IPS-NIHi7 (cell line): ENCODE results near the gene HOXB6.

Source experiments
- DNase-seq: peaks from one replicate; pipeline ENCODE4 v3.0.0; 2012; ENCODE audit warnings: mixed read lengths; ENCODE audit errors: extremely low spot score

Gene HOXB6

GRCh38 chr17:48621410-48622392 lies 16.9 kb upstream of the HOXB6 start:
- DNase-seq: no peak

DNA sequence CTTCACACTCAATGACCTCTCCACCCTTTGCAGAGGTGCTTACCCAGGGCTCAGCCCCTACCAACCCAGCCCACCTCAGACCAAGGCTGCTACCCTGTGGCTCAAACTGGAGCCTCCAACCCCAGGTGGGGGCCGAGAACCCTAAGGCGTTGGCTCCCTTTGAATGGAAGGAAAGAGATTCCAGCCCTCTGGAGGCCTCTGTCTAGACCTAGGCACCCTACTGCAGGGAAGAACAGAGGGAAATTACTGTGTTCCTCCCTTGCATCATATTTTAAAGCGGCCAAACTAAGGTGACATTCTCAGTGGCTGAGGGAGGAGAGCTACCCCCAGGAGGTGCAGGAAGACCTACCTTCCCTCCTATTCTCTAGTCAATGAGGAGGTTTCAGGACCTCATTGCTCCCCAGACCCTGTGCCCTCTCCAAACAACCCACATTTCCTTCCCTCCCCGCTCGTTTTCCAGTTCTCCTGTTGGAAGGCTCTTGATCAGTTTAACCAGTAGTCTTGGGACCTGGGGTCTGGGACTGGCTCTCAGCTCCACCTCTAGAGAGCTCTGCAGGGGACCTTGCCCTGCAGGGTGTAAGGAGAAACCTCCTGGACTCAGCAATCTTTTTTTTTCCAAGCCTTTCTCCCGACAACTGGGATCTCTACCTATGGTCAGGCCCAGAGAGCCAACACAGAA lies 15.8 kb upstream of the HOXB6 start:
- DNase-seq: no peak

- DNase-seq: no peak
Measured at GRCh38 chr17:48619826-48620449, 15.2 kb upstream of the HOXB6 start.

DNA sequence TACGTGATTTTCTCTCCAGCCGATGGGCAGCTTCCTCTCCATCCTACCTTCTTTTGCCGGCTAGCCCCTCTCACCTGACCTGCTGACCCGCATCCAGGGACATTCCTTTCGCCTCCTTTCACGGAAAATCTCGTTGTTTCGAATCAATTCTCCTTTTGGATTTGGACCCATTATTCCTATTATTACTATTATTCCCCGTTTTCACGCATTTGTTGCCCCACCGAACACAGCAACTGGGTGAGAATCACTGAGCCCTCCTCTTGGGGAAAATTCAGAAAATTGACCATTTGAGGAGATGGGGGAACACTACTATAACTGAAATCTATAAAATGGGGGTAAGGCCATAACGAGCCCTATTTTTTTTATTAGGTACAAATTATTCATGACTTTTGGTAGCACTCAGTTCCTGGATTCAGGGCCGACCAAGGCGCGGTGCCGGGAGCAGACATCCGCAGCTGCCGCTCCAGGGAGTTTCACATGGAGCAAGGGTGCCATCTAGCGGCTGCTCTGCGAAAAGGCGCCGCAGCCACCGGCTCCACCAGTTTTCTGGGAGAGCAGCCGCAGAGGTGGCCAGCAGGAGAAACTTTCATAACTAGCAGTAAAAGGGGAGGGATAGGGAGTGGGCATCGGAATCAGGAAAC lies 13.6 kb upstream of the HOXB6 start:
- peak; percentile 85 for DNase-seq

DNA sequence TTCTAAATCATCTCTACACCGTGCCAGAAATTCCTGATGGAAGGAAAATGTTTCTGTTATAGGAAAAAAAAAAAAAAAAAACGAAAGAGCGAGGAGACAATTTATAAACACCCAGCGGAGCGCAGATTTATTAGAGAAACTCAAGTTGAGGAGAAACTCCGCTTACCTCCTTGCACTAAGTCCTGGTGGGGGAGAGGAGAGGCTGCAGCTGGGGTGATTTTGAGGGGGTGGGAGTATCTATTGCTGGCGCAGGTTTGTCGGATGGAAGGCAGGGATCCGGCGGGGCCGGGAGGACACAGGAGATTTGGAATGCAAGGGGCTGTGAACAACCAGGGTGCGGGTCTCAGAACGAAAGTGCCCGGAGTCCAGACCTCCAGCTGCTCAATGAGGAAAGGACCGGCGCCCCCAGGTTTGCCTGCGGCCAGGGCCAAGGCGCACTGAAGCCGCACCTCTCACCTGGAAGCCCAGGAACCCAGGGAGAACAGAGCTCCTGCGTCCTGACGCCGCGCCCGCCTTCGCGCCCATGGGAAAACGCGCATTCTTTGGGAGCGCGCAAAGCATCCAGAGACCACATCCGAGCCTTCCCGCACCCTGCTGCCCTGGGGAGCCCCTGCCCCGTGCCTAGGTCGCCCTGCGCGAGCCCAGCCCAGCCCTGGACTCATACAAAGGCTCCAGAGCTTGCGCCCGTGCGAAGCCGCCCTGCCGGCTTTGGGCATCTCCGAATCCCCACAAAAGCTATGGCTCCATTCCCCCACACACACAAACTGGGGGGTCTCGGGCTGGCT lies 12.9 kb upstream of the HOXB6 start:
- DNase-seq: no peak

DNA sequence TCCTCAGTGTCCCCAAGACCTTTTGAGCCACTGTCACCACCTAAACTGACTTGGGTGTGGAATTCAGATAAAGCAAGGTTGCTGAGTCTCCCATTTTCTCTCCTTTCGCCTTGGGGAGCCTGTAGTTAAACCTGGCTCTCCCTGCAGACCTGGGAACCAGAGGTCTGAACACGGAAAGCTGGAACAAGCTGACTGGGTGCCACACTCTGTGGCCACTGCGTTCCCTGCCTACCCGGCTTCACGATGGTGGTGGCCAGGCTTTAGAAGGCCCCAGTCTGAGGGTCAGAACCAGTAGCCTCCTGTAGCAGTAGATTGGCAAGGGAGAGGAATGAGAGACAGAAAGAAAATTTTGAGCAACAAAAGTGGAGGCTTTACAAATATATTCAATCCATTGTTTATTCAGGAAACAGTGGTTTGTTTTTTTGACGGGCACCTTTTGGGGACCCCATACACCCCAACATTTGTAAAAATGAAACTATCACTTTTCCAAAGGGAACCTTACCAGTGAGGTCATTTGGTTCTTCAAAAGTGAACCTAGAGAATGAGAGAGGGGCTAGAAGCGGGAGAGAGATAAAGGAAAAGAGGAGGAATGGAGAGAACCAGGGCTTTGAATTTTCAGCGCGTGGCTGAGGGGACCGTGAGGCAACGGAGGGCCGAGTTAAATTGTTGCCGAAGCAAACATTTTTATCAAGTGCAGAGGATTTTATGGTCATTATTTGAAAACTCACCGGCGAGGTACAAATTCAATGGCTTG lies 12.1 kb upstream of the HOXB6 start:
- DNase-seq: no peak

DNA sequence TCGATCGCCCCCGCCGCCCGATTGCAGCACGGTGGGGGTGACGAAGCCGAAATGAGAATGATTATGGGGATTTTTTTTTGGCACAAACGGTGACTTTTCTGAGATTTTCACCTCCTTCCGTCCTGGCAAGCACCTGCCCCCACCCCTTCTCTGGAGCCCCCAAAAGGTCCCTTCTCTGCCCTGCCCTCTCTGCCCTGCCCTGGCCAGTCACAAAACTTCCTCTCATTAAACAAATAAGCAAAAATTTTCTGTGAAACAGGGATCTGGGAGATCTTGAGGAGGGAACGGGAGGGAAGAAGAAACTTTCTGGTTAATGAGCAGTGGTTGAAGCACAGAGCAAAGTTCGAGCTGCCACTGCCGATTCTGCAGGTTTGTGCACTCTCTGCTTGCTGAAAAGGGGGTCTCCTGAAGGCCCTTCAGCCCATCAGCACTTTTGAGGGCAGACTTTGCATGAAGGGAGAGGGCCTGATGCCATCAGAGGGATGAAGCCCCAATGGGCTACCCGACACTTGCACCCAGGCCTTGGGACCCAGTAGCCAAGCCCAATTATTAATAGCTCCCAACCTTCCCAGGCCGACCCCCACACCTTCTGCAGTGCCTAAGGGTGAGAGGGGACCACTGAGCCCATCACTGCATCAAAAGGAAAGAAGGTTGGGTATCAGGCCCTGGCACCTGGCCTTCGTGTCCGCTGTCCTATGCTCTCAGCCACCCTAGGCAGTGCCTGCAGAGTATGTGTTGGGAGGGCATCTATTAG lies 11.4 kb upstream of the HOXB6 start:
- no peak for DNase-seq

GRCh38 chr17:48615047-48615962 lies 10.5 kb upstream of the HOXB6 start, which contains the start of gene HOXB8:
HOXB8 (minus strand) TSS chr17:48615292; CDS start chr17:48614704, 588 bp downstream.
- DNase-seq: no peak

DNA sequence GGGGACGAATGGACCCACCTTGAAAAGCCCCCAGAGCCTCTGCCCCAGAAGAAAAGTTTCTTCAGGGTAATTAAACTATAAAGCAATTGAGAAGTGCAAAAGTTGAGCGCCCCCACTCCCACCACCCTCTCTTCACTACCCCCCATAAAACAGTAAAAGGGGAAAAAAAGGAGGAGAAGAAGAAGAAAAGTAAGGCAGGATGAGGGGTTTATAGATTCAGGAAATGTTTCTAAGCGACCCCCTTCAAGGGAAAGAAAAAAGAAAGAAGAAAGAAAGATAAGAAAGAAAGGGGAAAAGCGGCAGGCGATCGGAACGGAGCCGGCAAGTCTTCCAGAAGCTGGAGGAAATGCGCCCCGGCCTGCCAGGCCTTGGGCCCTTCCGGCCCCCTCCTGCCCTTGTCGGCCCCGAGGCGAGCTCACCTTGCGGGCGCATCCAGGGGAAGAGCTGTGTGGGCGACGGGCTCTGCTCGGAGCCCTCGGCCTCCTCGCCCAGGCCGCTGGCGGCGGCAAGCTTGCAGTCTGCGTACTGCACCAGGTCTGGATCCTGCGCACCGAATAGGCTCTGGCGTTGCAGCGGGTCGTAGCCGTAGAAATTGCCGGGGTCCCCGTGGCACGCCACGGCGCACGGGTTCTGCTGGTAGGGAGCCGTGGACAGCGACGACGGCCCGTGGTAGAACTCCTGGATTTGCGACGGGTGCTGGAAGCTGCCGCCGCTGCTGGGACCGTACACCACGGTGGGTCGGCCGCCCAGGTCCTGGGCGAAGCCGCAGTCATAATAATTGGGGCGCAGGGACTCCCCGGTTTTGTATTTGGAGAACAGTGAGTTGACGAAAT lies 9.3 kb upstream of the HOXB6 start:
- no peak for DNase-seq

DNA sequence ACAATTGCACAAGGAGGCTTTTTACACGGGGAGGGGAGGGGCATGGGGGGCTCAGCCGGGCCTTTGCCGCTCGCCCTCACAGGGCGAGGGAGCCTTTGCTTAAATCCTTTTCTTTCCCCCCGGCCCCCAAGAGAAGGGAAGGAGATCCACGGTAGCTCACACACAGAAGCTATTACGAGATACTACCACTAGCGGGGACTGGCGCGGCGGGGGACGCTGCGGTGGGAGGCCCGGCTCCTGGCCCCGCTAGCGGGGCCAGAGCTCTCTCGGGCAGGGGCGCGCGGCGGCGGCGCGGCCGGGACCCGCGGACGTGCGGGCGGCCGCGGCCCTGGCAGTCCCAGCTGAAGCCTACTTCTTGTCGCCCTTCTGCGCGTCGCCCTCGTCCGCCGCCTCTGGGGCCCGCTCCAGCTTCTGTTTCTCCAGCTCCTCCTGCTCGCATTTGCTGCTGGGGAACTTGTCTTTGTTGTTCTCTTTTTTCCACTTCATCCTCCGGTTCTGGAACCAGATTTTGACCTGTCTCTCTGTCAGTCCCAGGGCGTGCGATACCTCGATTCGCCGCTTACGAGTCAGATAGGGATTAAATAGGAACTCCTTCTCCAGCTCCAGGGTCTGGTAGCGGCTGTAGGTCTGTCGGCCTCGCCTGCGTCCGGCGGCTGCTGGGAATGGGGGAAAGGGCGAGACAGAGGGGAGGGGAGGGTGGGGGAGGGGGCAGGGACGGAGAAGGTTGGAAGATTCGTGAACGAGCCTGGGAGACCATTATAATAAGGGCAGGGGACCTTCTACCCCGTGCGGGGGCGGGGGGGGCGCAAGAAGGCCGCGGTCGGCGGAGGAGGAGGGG lies 8.3 kb upstream of the HOXB6 start:
- DNase-seq: no peak

GRCh38 chr17:48612456-48612853 lies 7.7 kb upstream of the HOXB6 start:
- no peak for DNase-seq

DNA sequence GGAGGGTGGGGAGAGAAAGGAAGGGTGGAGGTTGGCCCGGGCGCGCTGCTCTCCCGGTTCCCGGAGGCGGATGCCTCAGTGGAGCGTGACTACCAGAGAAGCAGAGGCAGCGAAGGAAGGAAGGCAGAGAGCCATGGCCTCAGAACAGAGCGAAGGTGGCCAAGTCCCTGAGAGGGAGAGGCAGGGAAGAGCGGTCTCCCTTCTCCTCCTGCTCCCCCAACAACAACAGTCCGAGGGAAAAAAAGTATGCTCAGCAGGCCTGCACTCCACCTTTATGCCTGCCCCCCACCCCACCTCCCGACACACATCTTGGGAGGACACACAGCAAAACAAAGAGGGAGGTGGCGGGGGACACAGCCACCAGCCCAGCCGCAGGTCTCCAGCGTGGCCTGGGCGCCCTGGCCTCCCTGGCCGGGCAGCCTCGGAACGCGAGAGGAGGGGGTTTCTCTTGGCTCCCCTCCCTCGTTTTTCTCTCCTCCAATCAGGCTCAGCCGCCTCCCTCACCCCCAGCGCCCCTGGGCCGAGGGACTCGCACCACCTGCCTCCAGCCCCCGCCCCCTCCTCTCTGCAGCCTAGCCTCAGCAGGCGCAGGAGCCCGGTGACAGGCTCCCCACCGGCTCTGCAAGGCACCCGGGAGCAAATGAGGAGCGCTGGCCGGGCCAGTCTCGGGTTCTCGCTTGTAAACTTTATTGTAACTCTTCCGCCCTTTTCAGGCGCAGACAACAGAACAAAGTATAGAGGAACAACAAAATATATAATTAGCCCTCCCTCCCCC lies 7.1 kb upstream of the HOXB6 start:
- no peak for DNase-seq

DNA sequence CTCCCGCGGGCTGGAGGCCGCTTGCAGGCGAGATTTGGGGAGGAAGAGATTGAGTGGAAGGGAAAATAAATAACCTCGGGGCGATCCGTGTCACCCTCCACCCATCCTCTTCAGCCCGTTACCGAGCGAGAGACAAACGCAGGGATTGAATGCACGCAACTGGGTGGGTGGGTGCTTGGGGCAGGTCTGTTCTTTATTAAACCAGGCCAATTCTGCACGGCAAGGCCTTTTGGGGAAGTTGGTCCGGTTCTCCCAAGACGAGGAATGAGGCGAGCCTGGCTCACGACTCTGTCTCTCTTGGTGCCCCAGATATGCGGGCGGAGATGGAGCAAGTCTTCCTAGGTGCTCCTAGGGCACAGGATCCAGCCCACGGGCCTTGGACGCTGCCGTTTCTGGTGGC lies 6.4 kb upstream of the HOXB6 start:
- DNase-seq: no peak

GRCh38 chr17:48610282-48611211 lies 5.8 kb upstream of the HOXB6 start, which contains the start of gene HOXB7:
HOXB7 (minus strand) TSS chr17:48611017; CDS start chr17:48610918, 99 bp downstream.
- DNase-seq: no peak
